Limb (tissue), 2 donors: ENCODE results near the gene LTBP4.

ENCODE experiments used
- DNase-seq, 2 donors: peaks; one replicate each; pipeline ENCODE4 v3.0.0-alpha.2; 2016; ENCODE audit errors: extremely low spot score in 2 of 2

Gene LTBP4

GRCh38 chr19:40659566-40659965 is 58.4 kb downstream of the LTBP4 start:
- no peak for DNase-seq

- DNase-seq: no peak
Measured at GRCh38 chr19:40661616-40662015, 60.4 kb downstream of the LTBP4 start.

DNA sequence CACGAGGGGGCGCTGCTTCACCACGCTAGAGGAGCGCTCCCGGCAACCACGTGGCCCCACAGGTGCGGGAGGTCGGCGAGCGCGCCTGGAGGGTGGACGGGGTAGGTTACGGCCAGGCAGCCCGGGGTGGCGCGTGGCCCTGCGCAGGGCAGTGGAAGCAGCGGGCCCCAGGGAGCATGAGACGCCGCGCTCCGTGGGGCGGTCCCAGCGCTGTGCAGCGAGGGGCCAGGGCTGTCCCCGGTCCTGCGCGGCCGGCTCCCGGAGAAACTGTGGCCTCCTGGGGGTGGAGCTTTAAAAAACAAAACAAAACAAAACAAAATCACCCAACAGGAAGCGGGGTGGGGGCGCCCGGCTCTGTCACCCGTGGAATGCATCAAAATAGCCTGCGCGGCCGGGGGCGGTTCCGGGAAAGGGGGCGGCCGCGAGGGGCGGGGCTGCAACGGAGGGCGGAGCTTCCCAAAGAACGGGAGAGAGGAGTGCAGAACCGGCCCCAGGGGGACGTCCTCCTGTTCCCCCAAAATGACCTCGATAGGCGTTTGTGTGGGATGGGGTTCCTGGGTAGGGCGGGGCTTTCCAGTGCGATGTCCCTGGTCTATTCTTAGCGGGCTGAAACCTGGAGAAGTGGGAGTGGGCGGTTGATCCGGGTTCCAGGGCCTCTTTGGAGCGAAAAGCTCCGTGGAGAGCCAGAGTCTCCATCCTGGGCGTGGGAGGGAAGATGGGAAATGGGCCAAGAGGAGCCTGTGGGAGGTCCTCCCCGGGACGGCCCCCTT is 61.9 kb downstream of the LTBP4 start:
- DNase-seq: peak; percentile 83 to 95

DNA sequence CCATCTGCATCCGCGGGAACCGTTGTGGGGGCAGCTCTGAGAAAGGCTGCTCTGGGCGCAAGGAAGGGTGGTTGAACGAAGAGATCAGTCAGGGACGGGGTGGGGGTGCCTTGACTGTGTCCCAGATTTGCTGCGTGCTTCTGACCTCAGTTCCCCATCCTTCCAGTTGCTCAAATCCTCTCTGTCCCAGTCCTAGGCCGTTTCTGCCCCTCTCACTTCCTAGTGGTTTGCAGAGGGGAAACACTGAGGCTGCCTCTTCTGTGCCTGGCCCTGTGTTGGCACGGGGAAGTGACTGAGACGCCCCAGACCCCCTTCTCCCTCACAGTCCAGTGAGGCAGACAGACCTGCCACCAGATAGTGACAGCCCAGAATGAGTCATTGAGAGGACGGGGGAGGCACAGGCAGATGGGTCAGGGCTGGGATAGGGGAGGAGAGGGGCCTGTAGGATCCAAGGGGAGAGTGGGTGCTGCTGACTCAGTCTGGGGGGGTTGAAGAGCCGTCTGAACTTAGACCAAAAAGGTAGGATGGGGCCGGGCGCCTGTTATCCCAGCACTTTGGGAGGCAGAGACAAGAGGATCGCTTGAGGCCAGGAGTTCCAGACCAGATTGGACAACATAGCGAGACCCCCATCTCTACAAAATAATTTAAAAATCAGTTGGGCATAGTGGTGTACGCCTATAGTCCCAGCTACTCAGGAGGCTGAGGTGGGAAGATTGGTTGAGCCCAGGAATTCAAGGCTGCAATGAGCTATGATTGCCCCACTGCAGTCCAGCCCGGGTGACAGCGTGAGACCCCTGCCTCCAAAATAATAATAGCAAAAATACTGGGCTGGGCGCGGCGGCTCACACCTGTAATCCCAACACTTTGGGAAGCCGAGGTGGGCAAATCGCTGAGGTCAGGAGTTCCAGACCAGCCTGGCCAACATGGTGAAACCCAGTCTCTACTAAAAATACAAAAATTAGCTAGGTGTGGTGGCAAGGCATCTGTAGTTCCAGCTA is 62.8 kb downstream of the LTBP4 start:
- peak in 1 of 2 donors; percentile 12 for DNase-seq

- DNase-seq: no peak
Measured at GRCh38 chr19:40666803-40667438, 65.8 kb downstream of the LTBP4 start.

DNA sequence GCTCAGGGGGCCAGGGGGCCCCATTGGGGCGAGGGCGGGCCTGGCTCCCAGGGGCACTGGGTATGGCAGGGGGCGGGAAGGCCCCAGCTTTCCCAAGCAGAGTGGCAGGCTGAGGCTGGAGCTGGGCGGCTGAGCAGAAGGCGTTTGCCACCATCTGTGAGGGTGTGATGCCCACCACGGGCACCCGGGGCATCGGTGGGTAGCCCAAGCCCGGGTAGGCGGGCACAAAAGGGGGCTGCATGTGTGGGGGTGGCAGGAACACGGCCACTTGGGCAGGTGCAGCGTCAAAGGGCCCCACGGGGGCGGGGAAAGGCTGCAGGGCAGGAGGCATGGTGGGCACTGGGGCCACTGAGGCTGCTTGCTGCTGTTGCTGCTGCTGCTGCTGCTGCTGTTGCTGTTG is 66.4 kb downstream of the LTBP4 start:
- no peak for DNase-seq

DNA sequence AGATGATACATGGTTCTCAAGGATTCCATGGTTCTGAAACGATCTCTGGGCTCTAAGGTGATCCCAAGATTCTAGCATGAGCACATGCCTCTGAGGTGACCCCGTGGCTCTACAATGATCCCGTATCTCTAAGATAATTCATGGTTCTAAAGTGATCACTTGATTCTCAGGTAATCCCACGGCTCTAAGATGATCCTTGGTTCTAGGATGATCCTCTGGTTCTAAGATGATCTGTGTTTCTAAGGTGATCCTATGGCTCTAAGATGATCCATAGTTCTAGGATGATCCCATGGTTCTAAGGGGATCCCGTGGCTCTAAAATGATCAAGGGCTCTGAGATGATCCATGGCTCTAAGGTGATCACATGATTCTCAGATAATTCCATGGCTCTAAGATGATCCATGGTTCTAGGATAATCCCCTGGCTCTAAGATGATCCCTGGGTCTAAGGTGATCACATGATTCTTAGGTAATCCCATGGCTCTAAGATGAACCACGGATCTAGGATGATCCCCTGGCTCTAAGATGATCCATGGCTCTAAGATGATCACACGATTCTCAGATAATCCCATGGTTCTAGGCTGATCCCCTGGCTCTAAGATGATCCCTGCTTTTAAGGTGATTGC is 67.9 kb downstream of the LTBP4 start:
- no peak for DNase-seq

DNA sequence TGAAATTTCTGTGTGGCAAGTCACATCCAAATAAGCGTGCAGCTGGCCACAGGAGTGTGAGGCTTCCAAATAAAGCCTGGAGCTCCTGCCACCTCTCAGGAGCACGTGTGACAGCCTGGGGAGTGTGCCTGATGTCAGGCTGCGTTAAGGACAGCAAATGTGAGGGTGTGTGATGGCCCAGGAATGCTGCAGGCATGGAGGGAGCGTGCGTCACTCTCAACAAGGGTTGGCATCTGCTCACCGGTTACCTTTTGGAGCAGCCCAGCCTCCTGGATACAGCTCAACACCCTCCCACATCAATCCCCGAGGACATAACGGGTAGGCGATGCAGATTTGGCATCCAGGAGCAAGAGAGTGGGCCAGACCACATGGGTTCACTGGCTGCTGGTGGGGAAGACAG is 70.2 kb downstream of the LTBP4 start:
- no peak for DNase-seq

DNA sequence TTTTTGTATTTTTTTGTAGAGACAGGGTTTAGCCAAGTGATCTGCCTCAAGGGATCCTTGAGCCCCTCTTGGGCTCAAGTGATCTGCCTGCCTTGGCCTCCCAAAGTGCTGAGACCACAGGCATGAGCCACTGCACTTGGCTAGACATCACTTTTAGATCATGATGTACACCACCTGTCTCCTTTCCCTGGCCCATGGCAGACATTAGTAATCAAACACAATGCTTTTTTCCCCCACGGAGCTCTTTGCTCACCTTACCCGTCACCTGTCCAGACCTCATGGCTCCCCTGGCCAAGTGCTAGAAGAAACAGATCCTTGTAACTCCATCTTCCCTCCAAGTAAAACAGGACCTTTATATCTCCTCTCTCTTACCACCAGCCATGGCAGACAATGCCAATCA is 70.9 kb downstream of the LTBP4 start:
- DNase-seq: no peak

- DNase-seq: no peak
Measured at GRCh38 chr19:40672573-40673299, 71.6 kb downstream of the LTBP4 start.

DNA sequence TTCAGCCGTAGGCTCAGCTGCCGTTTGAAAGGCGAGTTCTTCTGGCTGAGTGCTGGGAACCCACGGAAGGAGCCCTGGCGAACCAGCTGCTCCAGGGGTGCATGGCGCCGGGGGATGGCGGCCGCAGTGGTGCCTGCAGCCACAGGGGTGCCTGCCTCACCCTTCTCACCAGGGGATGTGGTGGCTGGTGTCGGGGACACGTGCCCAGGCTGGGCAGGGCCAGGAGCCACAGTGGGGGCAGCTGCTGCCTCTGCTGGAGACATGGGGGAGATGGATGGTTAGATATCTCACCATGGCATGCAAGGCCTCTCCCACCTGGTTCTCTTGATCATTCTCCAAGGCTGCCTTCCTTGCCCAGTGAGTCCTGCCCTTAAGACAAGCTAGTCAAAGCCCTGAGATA is 72.2 kb downstream of the LTBP4 start:
- DNase-seq: no peak

- no peak for DNase-seq
Measured at GRCh38 chr19:40674291-40674690, 73.1 kb downstream of the LTBP4 start.

DNA sequence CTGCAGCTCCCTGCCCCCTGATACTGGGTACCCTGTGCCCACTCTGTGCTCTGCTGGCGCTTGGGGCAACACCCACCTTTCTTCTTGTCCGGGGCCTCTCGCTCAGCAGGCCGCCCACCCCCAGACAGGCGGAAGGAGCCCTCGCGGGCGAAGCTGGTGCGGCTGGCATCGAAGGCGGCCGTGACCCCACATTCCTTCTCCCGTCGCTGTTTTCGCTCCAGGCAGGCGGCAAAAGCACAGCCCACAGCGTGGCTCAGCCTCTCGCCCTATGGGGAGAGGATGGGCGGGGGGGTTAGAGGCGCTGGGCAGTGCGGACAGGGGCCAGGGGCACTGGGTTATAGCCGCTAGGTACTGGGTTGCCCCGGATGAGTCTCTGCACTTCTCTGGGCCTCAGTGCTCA is 76.0 kb downstream of the LTBP4 start:
- DNase-seq: no peak
